Pericardium fibroblast (primary cell): ENCODE measurements around the gene OR5H1. TPM values are rescaled to one million over a fixed set of nuclear protein-coding genes. Genes with fewer than 3 reads are reported as not detected.

ENCODE experiments used
- total RNA-seq: library from RNA; depleted of rRNA; stranded (reverse); fragments of >200 nt; gene quantifications from 2 replicates; pipeline ENCODE4 v1.2.3, GENCODE V29; 2015

OR5H1 gene
- total RNA-seq = not detected in 2 replicates

GRCh38 chr3:98130421-98130820 lies at the start of gene OR5H1:
Gene OR5H1 (plus strand): TSS chr3:98130721. CDS start chr3:98132698, 1,977 bp downstream.

GRCh38 chr3:98086873-98087272 lies 43.6 kb upstream of the OR5H1 start, which contains the start of gene OR5AC2:
Gene OR5AC2 (plus strand): TSS chr3:98087173. CDS start chr3:98087173, 0 bp downstream.

DNA sequence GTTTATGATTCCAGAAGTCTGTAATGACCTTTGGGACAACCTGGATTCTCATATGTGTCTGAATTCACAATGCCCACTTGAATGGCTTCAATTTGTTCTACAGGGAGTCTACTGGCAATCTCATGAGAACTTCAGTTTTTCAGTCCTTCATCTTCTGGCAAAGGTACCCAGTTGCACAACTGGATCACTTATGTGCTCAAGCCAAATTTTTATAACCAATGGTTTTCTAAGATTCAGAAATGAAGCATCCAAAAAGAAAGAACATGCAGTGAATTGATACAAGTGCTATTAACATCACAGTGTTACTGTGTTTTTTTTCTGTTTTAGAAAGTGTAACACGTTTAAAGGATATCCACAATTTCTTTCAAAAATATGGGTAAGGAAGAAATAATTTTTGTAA lies 16.7 kb downstream of the OR5H1 start, which contains the start of gene OR5H14:
Gene OR5H14 (plus strand): TSS at position 301 of the 400 bp plus-strand sequence. CDS start 1,907 bp downstream, outside the sequence.

GRCh38 chr3:98166396-98166795 lies 35.9 kb downstream of the OR5H1 start, which contains the start of gene OR5H15:
Gene OR5H15 (plus strand): TSS chr3:98166696. CDS start chr3:98168700, 2,004 bp downstream.

Other genes with a start within 250 kb of the OR5H1 start
- 26.0 and 33.1 TPM in 2 replicates for gene RIOX2, start 158.3 kb upstream of the OR5H1 start, total RNA-seq
- not detected in 2 replicates for gene GABRR3, start 95.4 kb upstream of the OR5H1 start, total RNA-seq
- not detected in 2 replicates for gene OR5AC2, start 43.5 kb upstream of the OR5H1 start, total RNA-seq
- not detected in 2 replicates for gene OR5H14, start 16.8 kb downstream of the OR5H1 start, total RNA-seq
- gene OR5H15, start 36.0 kb downstream of the OR5H1 start, total RNA-seq = not detected in 2 replicates
- gene OR5H6, start 133.5 kb downstream of the OR5H1 start, total RNA-seq = not detected in 2 replicates
- gene OR5H2, start 151.8 kb downstream of the OR5H1 start, total RNA-seq = not detected in 2 replicates
- gene OR5K4, start 223.1 kb downstream of the OR5H1 start, total RNA-seq = not detected in 2 replicates